ENCODE results near the gene VMAC.

GRCh38 chr19:5917431-5918107 is 12.9 kb downstream of the VMAC start:
- TF ChIP-seq MYC (IDR thresholded peaks at IDR 0.05; ENCODE audit: low read depth, low read length) (no peak), CTCF (IDR thresholded peaks at IDR 0.05; ENCODE audit: extremely low read depth in 1 of 2, insufficient read depth in 1 of 2, low read depth in 1 of 2, low read length in 2 of 2) (no peak), POLR2A (IDR thresholded peaks at IDR 0.05; ENCODE audit: low read depth, low read length) (no peak), EZH2 (IDR thresholded peaks at IDR 0.05; ENCODE audit: borderline replicate concordance, low read depth, low read length, severe bottlenecking) (no peak), GATA2 (IDR thresholded peaks at IDR 0.05; ENCODE audit: insufficient read depth, insufficient read length, low read depth, low read length) (no peak), MAX (IDR thresholded peaks at IDR 0.05; ENCODE audit: insufficient read depth, insufficient read length) (no peak), POLR2AphosphoS5 (IDR thresholded peaks at IDR 0.05; ENCODE audit: insufficient read depth, low read depth, low read length) (no peak), JUN (IDR thresholded peaks at IDR 0.05; ENCODE audit: borderline replicate concordance, insufficient read depth, insufficient read length, low read depth) (no peak), FOS (IDR thresholded peaks at IDR 0.05; ENCODE audit: borderline replicate concordance, insufficient read depth, low read length) (no peak)
